Muscle layer of colon (tissue), 2 donors: ENCODE measurements around the gene FAM9C.
A peak's percentile ranks its signal among the peaks of the same experiment; 100 is the strongest.
"Not testable (repeated sequence)": the region's sequence is repeated elsewhere in the genome, so short reads cannot be mapped to it uniquely, and the experiment has no call there.

ENCODE experiments used
- H3K27ac ChIP-seq: one replicate; pipeline ENCODE4 v1.7.0; 2013; ENCODE audit warnings: low read depth, mild to moderate bottlenecking, low read length, moderate library complexity
- H3K27me3 ChIP-seq, 2 donors: one replicate each; pipeline ENCODE4 v1.7.0; 2013; ENCODE audit warnings: low read length in 2 of 2, mild to moderate bottlenecking in 2 of 2; ENCODE audit not compliant: insufficient read depth in 2 of 2, control insufficient read depth in 1 of 2
- H3K36me3 ChIP-seq: one replicate; pipeline ENCODE4 v1.7.0; 2013; ENCODE audit warnings: mild to moderate bottlenecking, low read length; ENCODE audit not compliant: insufficient read depth
- H3K4me1 ChIP-seq: one replicate; pipeline ENCODE4 v1.7.0; 2013; ENCODE audit warnings: mild to moderate bottlenecking, low read length; ENCODE audit not compliant: insufficient read depth
- H3K4me3 ChIP-seq, 2 donors: one replicate each; pipeline ENCODE4 v1.7.0; 2013; ENCODE audit warnings: low read length in 2 of 2, low read depth in 1 of 2, mild to moderate bottlenecking in 1 of 2, moderate library complexity in 1 of 2
- H3K9ac ChIP-seq: one replicate; pipeline ENCODE4 v1.7.0; 2013; ENCODE audit warnings: low read length
- H3K9me3 ChIP-seq: one replicate; pipeline ENCODE4 v1.7.0; 2013; ENCODE audit warnings: mild to moderate bottlenecking, low read length
- donor health status: abdominal sarcoma.
- donor health status: Adenocarcinoma of cecum.

FAM9C gene

DNA sequence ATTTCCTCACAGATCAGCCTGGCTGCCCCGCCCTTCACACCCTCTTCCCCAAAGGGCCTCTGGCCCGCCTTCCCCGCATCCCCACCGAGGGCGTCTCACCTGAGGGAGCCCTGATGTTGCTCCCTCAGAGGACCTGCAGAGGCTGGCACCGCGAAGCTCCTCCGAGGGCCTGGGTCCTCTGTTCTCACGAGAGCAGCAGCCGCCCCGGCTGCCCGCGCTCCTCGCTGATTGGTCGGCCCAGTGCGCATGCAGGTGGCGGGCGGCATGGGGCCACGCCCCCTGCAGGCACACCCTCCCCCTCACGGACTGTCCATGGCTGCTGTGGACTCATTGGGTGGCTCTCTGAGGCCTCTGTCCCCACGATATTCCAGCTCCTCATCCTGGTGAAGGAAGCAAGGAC lies at the start of gene FAM9C:
TSS of gene FAM9C (minus strand) at position 180 of the 400 bp plus-strand sequence. CDS start 831 bp downstream, outside the sequence.
- H3K36me3 ChIP-seq: no peaks in the 10 kb centered on the region
- H3K9ac ChIP-seq: no peak within 1 kb of the TSS
- H3K27me3 ChIP-seq: no peaks in the 10 kb centered on the region
- no peak within 1 kb of the TSS for H3K4me3 ChIP-seq
- no peaks in the 10 kb centered on the region for H3K9me3 ChIP-seq
- no peak within 1 kb of the TSS for H3K27ac ChIP-seq
- H3K4me1 ChIP-seq: no peaks in the 10 kb centered on the region

DNA sequence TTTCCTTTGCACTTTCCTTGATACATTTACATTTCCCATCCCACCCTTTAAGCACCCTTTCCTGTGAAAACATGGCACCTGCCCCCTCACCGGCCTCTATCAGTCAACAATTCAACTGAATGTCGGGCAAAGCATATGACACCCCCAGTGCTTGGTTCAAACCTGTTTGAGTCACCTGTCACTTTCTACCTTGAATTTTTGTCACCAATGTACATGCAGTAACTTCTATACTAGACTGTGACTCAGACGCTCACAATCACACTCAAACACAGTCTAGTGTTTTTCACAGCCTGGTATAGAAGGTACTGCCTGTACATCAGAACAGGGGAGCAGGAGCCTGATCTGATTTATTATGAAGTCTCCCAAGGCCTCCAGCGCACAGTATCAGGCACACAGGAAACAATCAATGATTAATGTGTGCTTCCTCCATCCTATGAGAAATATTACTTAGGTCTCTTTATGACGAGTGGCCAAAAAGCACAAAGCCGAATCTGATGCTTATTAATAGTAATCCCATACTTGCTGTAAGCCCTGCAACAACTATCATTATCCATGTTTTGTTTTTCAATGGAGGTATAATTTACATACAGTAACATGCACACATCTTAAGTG lies 49.2 kb upstream of the FAM9C start:
- H3K9me3 ChIP-seq: no peaks in the 10 kb centered on the region
- no peak overlapping the region for H3K27ac ChIP-seq
- H3K4me1 ChIP-seq: no peaks in the 10 kb centered on the region

DNA sequence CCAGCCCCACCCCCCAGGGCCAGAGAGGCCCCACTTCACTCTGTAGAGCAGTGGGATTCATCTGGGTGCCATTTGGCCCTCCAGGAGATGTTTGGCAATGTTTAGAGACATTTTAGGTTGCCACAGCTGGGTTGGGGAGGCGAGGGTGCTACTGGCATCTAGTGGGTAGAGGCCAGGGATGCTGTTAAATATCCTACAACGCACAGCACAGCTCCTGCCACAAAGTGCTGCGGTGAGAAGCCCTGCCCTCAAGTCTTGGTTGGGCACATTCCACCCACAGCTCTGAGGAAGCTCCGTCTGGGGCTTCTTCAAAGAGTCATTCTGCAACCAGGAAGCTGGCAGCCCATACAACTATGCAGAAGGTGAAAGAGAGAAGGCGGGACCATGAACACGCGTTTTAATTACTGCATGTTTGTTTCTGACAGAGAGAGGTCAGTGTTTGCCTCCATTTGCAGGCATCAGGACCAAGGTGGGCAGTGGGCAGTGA lies 48.1 kb upstream of the FAM9C start:
- no peak overlapping the region for H3K9ac ChIP-seq
- H3K4me3 ChIP-seq: no peak overlapping the region
- H3K27me3 ChIP-seq: no peaks in the 10 kb centered on the region
- H3K4me1 ChIP-seq: no peaks in the 10 kb centered on the region
- H3K36me3 ChIP-seq: no peaks in the 10 kb centered on the region
- H3K9me3 ChIP-seq: no peaks in the 10 kb centered on the region
- no peak overlapping the region for H3K27ac ChIP-seq

More for the DNA sequence above, 49.2 kb upstream of the FAM9C start:
- no peaks in the 10 kb centered on the region for H3K27me3 ChIP-seq
- H3K9ac ChIP-seq: no peak overlapping the region
- H3K36me3 ChIP-seq: no peaks in the 10 kb centered on the region
- no peak overlapping the region for H3K4me3 ChIP-seq

GRCh38 chrX:13091111-13091765 lies 46.8 kb upstream of the FAM9C start:
- no peaks in the 10 kb centered on the region for H3K36me3 ChIP-seq
- peak overlapping the region; percentile 44 for H3K27ac ChIP-seq
- H3K4me1 ChIP-seq: no peaks in the 10 kb centered on the region
- H3K9ac ChIP-seq: no peak overlapping the region
- no peaks in the 10 kb centered on the region for H3K27me3 ChIP-seq
- no peaks in the 10 kb centered on the region for H3K9me3 ChIP-seq
- no peak overlapping the region for H3K4me3 ChIP-seq

DNA sequence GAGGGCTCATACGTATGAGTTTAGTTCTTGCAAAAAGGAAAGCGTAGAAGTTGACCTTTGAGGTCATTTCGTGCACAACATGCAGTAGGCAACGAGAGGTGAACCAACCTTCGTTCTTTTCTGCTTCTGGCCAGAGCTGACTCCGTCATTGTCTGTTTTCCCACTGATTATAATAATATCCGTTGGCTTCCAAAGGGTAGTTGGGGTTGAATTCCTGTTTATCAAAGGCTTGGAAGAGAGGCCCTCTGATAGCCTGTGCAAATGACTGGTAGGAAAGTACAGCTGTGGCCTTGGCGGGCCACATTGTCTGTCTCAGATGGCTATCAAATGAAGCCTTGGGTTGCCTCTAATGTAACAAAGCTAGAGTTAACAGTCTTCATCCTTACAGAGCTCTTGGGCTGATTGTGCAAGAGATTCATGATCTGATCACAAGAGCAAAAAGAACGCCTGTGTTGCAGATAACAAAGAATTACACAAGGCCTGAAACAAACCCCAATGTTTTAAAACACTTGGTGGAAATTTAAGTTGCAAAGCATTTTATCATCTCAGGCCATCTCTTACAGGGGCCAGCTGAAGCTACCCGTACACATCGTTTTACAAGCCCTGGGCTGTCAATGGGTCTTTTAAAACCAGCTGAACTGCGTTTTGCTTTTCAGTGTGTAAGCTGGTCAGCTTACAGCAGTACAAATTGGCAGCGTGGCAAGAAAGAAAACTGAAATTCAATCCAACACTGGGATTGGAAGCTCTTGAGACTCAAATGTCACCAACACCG lies 46.1 kb upstream of the FAM9C start:
- Histone ChIP-seq H3K9ac (no peak overlapping the region), H3K36me3 (no peaks in the 10 kb centered on the region), H3K4me3 (no peak overlapping the region), H3K9me3 (no peaks in the 10 kb centered on the region), H3K27ac (peak overlapping the region; percentile 44), H3K4me1 (no peaks in the 10 kb centered on the region), H3K27me3 (no peaks in the 10 kb centered on the region)

GRCh38 chrX:13090027-13090338 lies 45.6 kb upstream of the FAM9C start:
- Histone ChIP-seq H3K9ac (no peak overlapping the region), H3K27ac (no peak overlapping the region), H3K9me3 (no peaks in the 10 kb centered on the region), H3K4me3 (no peak overlapping the region), H3K36me3 (no peaks in the 10 kb centered on the region), H3K4me1 (no peaks in the 10 kb centered on the region), H3K27me3 (no peaks in the 10 kb centered on the region)

- Histone ChIP-seq H3K4me3 (no peak overlapping the region), H3K9me3 (no peaks in the 10 kb centered on the region), H3K27ac (no peak overlapping the region), H3K36me3 (no peaks in the 10 kb centered on the region), H3K27me3 (no peaks in the 10 kb centered on the region), H3K4me1 (no peaks in the 10 kb centered on the region), H3K9ac (no peak overlapping the region)
These were observed 43.7 kb upstream of the FAM9C start for GRCh38 chrX:13088156-13088487.

DNA sequence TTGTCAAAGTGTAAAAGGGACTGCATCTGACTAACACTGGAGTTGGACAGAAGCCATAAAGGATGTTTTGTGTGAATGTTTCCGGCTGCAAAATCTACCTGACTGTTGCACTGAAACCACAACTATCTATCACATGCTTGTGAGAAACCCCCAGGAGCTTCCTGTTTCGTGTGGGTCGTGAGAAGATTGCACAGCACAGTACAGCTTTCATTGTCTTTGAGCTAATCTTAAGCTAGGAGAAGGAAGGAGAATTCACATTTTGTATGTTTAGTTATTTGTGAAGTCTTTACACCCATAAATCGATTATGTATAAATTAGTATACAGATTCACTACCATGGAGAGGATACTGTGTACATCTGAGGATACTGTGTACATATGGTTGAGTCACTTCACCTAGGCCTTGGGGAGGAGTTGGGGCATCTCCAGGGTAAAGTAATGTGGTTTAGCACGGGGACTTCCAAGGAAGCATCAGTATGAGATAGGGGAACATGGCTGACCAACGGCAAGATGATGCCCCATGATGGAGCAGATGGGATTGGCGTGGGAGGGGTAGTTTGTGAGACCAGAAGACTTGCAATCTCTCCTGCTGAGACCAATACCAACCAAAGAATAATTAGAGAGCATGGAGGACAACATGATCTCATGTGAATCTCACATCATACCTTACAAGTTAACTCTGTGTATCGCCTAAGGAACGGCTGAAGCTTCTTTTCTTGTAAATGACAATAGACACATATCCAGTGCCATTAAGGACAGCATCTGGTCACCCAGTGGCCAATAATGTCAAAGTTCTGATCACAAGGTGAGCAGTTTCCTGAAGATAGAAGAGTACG lies 43.1 kb upstream of the FAM9C start:
- H3K27me3 ChIP-seq: no peaks in the 10 kb centered on the region
- no peak overlapping the region for H3K4me3 ChIP-seq

DNA sequence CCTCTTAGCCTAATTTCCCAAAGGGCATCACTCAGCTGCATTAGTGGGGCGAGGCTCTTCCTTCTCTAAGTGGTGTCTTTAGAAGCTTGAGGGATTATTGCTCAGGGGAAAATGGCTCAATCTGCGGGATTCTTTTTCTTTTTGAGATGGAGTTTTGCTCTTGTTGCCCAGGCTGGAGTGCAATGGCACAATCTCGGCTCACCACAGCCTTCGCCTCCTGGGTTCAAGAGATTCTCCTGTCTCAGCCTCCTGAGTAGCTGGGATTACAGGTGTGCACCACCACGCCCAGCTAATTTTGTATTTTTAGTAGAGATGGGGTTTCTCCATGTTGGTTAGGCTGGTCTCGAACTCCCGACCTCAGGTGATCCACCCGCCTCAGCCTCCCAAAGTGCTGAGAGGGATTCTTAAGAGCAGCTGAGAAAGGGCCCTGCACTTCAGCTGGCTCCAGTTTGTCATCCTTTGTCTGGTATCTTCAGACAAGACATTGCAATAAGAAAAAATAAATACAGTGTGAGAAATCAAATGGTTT lies 42.4 kb upstream of the FAM9C start:
- H3K27ac ChIP-seq, H3K36me3 ChIP-seq, H3K4me3 ChIP-seq, H3K9me3 ChIP-seq, H3K27me3 ChIP-seq, H3K4me1 ChIP-seq, H3K9ac ChIP-seq: not testable (repeated sequence)

More for the DNA sequence above, 43.1 kb upstream of the FAM9C start:
- Histone ChIP-seq H3K36me3 (no peaks in the 10 kb centered on the region), H3K4me1 (no peaks in the 10 kb centered on the region), H3K27ac (no peak overlapping the region), H3K9me3 (no peaks in the 10 kb centered on the region), H3K9ac (no peak overlapping the region)

GRCh38 chrX:13086076-13086475 lies 41.7 kb upstream of the FAM9C start:
- H3K9me3 ChIP-seq: no peaks in the 10 kb centered on the region
- H3K27ac ChIP-seq: no peak overlapping the region
- H3K4me1 ChIP-seq: peaks cover 8% of the 10 kb centered on the region
- no peaks in the 10 kb centered on the region for H3K36me3 ChIP-seq
- no peak overlapping the region for H3K4me3 ChIP-seq
- no peaks in the 10 kb centered on the region for H3K27me3 ChIP-seq
- no peak overlapping the region for H3K9ac ChIP-seq

GRCh38 chrX:13085526-13085925 lies 41.1 kb upstream of the FAM9C start:
- H3K36me3 ChIP-seq: no peaks in the 10 kb centered on the region
- H3K4me3 ChIP-seq: no peak overlapping the region
- no peaks in the 10 kb centered on the region for H3K9me3 ChIP-seq
- peaks cover 8% of the 10 kb centered on the region for H3K4me1 ChIP-seq
- H3K27me3 ChIP-seq: no peaks in the 10 kb centered on the region
- no peak overlapping the region for H3K9ac ChIP-seq
- H3K27ac ChIP-seq: no peak overlapping the region
